NCI-H128 (cell line): Measurements from ENCODE around the gene KLHL18.
"Not testable (repeated sequence)": the region's sequence is repeated elsewhere in the genome, so short reads cannot be mapped to it uniquely, and the experiment has no call there.

ENCODE experiments used
- DNase-seq: peaks from one replicate; lab custom pipeline; 2025; ENCODE audit not compliant: unreplicated experiment; lab: John Stamatoyannopoulos, UW

Gene KLHL18

GRCh38 chr3:47313341-47314055, 30.8 kb downstream of the KLHL18 start:
- no peak for DNase-seq

GRCh38 chr3:47314056-47314764, 31.5 kb downstream of the KLHL18 start:
- no peak for DNase-seq

GRCh38 chr3:47315069-47315647, 32.4 kb downstream of the KLHL18 start:
- DNase-seq = no peak

GRCh38 chr3:47316151-47316550, 33.4 kb downstream of the KLHL18 start:
- not testable (repeated sequence) for DNase-seq

GRCh38 chr3:47318916-47319315, 36.2 kb downstream of the KLHL18 start:
- DNase-seq = no peak

GRCh38 chr3:47319956-47320355, 37.2 kb downstream of the KLHL18 start:
- no peak for DNase-seq

GRCh38 chr3:47323431-47324277, 40.9 kb downstream of the KLHL18 start:
- no peak for DNase-seq

GRCh38 chr3:47324278-47324865, 41.6 kb downstream of the KLHL18 start:
- DNase-seq = peak; percentile 25

GRCh38 chr3:47333907-47334306, 51.2 kb downstream of the KLHL18 start:
- no peak for DNase-seq

GRCh38 chr3:47337656-47338055, 54.9 kb downstream of the KLHL18 start:
- DNase-seq = no peak

GRCh38 chr3:47339951-47340350, 57.2 kb downstream of the KLHL18 start:
- no peak for DNase-seq

- no peak for DNase-seq
Observed at GRCh38 chr3:47340866-47341265, 58.1 kb downstream of the KLHL18 start.

GRCh38 chr3:47342151-47342550, 59.4 kb downstream of the KLHL18 start:
- no peak for DNase-seq

GRCh38 chr3:47342812-47343211, 60.1 kb downstream of the KLHL18 start:
- no peak for DNase-seq

- DNase-seq = no peak
Observed at GRCh38 chr3:47343471-47343971, 60.8 kb downstream of the KLHL18 start.

- DNase-seq = no peak
Observed at GRCh38 chr3:47344971-47345370, 62.2 kb downstream of the KLHL18 start.

GRCh38 chr3:47347217-47347801, 64.6 kb downstream of the KLHL18 start:
- no peak for DNase-seq

- no peak for DNase-seq
Observed at GRCh38 chr3:47348411-47349154, 65.8 kb downstream of the KLHL18 start.

- no peak for DNase-seq
Observed at GRCh38 chr3:47355010-47355409, 72.3 kb downstream of the KLHL18 start.

GRCh38 chr3:47356201-47356600, 73.5 kb downstream of the KLHL18 start:
- DNase-seq = no peak
